Bronchus fibroblast of lung (primary cell): ENCODE results near the gene TMEM120A. TPM values are rescaled to one million over a fixed set of nuclear protein-coding genes. Genes with fewer than 3 reads are reported as not detected.

Experiments used
- total RNA-seq: library from RNA; depleted of rRNA; stranded (reverse); fragments of >200 nt; gene quantifications from 2 replicates; pipeline ENCODE4 v1.2.3, GENCODE V29; 2015

TMEM120A gene
- total RNA-seq: 13.8 and 14.9 TPM in 2 replicates

GRCh38 chr7:75994388-75995051 lies at the start of gene TMEM120A:
Gene TMEM120A (minus strand): TSS chr7:75994595. CDS start chr7:75994570, 25 bp downstream.

Other genes starting within 250 kb of the TMEM120A start
- gene CCL26, start 222.4 kb downstream of the TMEM120A start, total RNA-seq: 1.7 and 1.9 TPM in 2 replicates
- gene CCL24, start 180.8 kb downstream of the TMEM120A start, total RNA-seq: not detected in 2 replicates
- gene RHBDD2, start 115.6 kb downstream of the TMEM120A start, total RNA-seq: 33.3 and 34.5 TPM in 2 replicates
- 66.7 and 71.5 TPM in 2 replicates for gene POR, start 79.4 kb downstream of the TMEM120A start, total RNA-seq
- 60.8 and 73.5 TPM in 2 replicates for gene STYXL1, start 53.4 kb upstream of the TMEM120A start, total RNA-seq
- gene MDH2, start 53.5 kb upstream of the TMEM120A start, total RNA-seq: 163 and 179 TPM in 2 replicates
- 1.3 and 1.8 TPM in 2 replicates for gene SRRM3, start 207.3 kb upstream of the TMEM120A start, total RNA-seq